H1 (cell line): Measurements from ENCODE around the gene STXBP4. TPM values are rescaled to one million over a fixed set of nuclear protein-coding genes. Genes with fewer than 3 reads are reported as not detected.

Experiments used
- CEBPB ChIP-seq: IDR thresholded peaks from 2 replicates; pipeline ENCODE4 v1.6.1; 2012; ENCODE audit warnings: low read depth, low read length
- KDM1A ChIP-seq: fragments of 200-600, 300-600 bp; sonication (generic); IDR thresholded peaks from 2 replicates; pipeline ENCODE4 v1.7.1; 2016; ENCODE audit warnings: mild to moderate bottlenecking, low read length, borderline replicate concordance
- MAX ChIP-seq: IDR thresholded peaks from 2 replicates; pipeline ENCODE4 v1.6.1; 2012; ENCODE audit warnings: inconsistent platforms
- SAP30 ChIP-seq: fragments of 300-600 bp; sonication (generic); IDR thresholded peaks from 2 replicates; pipeline ENCODE4 v1.7.1; 2012; ENCODE audit warnings: low read length, moderate library complexity, mild to moderate bottlenecking, inconsistent platforms; ENCODE audit not compliant: insufficient read depth, insufficient replicate concordance
- SP4 ChIP-seq: IDR thresholded peaks from 2 replicates; pipeline ENCODE4 v1.6.1; 2012; ENCODE audit warnings: low read length, inconsistent platforms
- USF2 ChIP-seq: IDR thresholded peaks from 2 replicates; pipeline ENCODE4 v1.6.1; 2011; ENCODE audit warnings: low read length, improper control_type of control experiment
- ZNF274 ChIP-seq: IDR thresholded peaks from 2 replicates; pipeline ENCODE4 v1.7.0; 2012; ENCODE audit warnings: low read length, borderline replicate concordance; ENCODE audit errors: extremely low read depth
- polyA plus RNA-seq, 7 experiments: library from polyadenylated mRNA; depleted of rRNA in 3 of 7; stranded (reverse) in 5 of 7; unstranded in 2 of 7; fragments of >200 nt in 5 of 7; fragments of 200-250 nt in 2 of 7; gene quantifications; 1 replicate in 5 of 7; 2 replicates in 1 of 7; 4 replicates in 1 of 7; pipeline versions ENCODE4 v1.2.1 to v1.2.3, GENCODE V29; 2011 to 2013; ENCODE audit warnings: missing spikeins in 2 of 7, mixed read lengths in 2 of 7
- total RNA-seq: library from RNA; stranded (reverse); fragmentation: NEBNext Ultra II Directional; extraction: Animal tissue kit (Norgen Biotek cat#: 25700); gene quantifications from 2 replicates; pipeline ENCODE4 v1.2.1, GENCODE V29; 2021

Gene STXBP4
- total and polyA plus RNA-seq, 2 of the 8 experiments (the other 6 are each of a cell fraction or from before 2014, with no cell fraction given) = 3.2 to 18.5 TPM

- TF ChIP-seq USF2 = no peak
- no peak for TF ChIP-seq SP4
- TF ChIP-seq CEBPB = no peak
- TF ChIP-seq MAX = no peak
- no peak for TF ChIP-seq ZNF274
- no peak for TF ChIP-seq KDM1A
- no peak for TF ChIP-seq SAP30
Observed at GRCh38 chr17:54974759-54975158, 6.2 kb downstream of the STXBP4 start (continued).
